Measurements from ENCODE around the gene NCKAP5.

Gene NCKAP5

GRCh38 chr2:132651115-132652045, 916.9 kb downstream of the NCKAP5 start:
- TF ChIP-seq CTCF (IDR thresholded peaks at IDR 0.05; ENCODE audit: low read depth, low read length): peak; percentile 62
- no peak overlapping the region for H3K4me3 ChIP-seq (ENCODE audit: low read depth, low read length)

GRCh38 chr2:132646540-132647108, 921.6 kb downstream of the NCKAP5 start:
- H3K4me3 ChIP-seq (ENCODE audit: low read depth, low read length): no peak overlapping the region
- TF ChIP-seq CTCF (IDR thresholded peaks at IDR 0.05; ENCODE audit: low read depth, low read length): no peak

- TF ChIP-seq CTCF (IDR thresholded peaks at IDR 0.05; ENCODE audit: low read depth, low read length): no peak
- H3K4me3 ChIP-seq (ENCODE audit: low read depth, low read length): no peak overlapping the region
These were observed 922.3 kb downstream of the NCKAP5 start for GRCh38 chr2:132645722-132646539.

- TF ChIP-seq CTCF (IDR thresholded peaks at IDR 0.05; ENCODE audit: low read depth, low read length): no peak
- no peak overlapping the region for H3K4me3 ChIP-seq (ENCODE audit: low read depth, low read length)
These were observed 923.1 kb downstream of the NCKAP5 start for GRCh38 chr2:132645176-132645575.

- TF ChIP-seq CTCF (IDR thresholded peaks at IDR 0.05; ENCODE audit: low read depth, low read length): no peak
- no peak overlapping the region for H3K4me3 ChIP-seq (ENCODE audit: low read depth, low read length)
These were observed 925.8 kb downstream of the NCKAP5 start for GRCh38 chr2:132642415-132642814.

- no peak overlapping the region for H3K4me3 ChIP-seq (ENCODE audit: low read depth, low read length)
- TF ChIP-seq CTCF (IDR thresholded peaks at IDR 0.05; ENCODE audit: low read depth, low read length): no peak
These were observed 926.4 kb downstream of the NCKAP5 start for GRCh38 chr2:132641819-132642218.
